Ureter (tissue), 1 donor: ENCODE results near the gene DHODH. TPM values are rescaled to one million over a fixed set of nuclear protein-coding genes. Genes with fewer than 3 reads are reported as not detected.

Experiments
- DNase-seq: peaks from one replicate; pipeline ENCODE4 v3.0.0-alpha.2; 2020; ENCODE audit warnings: low spot score
- total RNA-seq: library from RNA; stranded (reverse); gene quantifications from one replicate; pipeline ENCODE4 v1.2.4, GENCODE V29; 2023
- donor health status: DM: yes; HTN: yes; CAD: no.

The DHODH gene
- total RNA-seq, 1 donor from 2014 or later, result 15.8 TPM

DNA sequence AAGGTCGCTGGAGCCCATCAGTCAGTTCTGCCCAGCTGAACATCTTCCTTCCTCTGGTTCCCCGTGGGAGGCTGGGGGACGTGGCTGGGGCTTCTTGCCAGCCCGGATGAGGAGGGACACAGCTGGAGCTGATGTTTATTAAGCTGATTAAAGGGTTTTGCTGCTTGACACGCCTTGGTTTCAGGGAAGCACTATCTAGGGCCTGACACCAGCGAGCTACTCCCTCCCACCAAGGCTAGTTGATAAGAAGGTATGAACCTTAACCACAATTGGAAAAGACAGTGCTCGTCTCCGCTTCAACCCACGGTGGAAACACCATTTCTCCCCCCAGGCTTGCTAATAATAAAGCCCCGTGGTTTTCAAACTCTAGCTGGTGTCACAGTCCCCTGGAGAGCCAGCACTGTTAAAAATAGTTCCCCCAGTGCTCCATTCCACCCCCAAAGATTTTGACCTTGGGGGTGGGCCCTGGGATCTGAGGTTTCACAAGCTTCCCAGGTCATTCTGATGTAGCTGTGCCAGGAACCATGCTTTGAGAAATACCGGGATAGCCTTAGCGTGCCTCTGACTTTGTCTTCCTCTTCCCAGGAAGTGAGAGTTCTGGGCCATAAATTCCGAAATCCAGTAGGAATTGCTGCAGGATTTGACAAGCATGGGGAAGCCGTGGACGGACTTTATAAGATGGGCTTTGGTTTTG lies 5.5 kb downstream of the DHODH start:
- DNase-seq, result no peak

DNA sequence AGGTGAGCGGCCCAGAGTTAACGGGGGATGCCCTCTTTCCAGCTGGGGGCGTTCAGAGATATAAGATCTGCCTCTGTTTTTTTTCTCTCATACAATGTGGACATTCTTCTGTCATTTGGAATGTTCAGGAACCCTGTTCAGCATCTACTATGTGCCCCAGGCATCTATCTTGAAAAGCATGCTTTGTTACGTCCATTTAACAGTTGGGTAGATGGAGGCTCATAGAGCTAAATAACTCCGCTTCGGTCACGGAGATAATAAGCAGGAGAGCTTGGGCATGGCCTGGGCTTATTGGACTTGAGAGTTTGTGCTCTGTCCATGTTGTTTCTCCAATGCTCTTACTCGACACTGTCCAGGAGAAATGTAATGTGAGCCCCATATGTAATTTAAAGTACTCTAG lies 6.1 kb downstream of the DHODH start:
- DNase-seq, result no peak

DNA sequence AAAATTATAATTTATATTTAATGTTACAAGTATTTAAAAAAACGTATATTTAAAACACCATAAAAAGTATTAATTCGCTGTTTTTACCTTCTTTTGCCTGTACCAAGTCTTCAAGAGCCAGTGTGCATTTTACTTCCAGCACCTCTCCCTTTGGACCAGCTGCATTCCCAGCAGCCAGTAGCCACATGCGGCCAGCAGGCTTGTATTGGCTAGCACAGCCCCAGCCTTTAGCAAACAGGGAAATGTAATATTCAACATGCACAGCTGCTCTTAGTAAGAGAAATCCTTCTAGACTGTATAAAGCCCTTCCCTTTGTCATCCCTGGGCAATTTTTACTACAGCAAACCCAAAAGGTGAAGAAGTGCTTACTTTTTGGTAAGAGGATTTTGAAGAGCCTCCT lies 6.6 kb downstream of the DHODH start:
- no peak for DNase-seq

DNA sequence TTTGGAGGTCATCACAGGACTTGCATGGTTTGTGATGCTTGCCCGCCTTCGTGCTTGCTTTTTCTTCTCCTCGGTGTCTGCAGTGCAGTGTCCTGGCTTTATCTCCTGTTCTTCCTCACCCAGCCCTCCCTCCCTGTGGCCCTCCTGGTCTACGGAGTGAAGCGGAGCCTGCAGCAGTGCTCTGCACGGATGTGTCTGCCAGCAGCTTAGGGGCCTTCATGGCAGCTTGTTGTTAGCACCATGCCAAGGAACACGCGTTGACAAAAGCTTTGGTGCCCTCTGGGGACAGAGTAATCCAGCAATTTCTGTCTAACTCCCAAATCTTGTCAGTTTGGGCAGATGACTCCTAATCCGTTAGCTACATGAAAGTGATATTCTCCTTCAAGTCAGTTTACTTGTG lies 9.9 kb downstream of the DHODH start:
- no peak for DNase-seq

DNA sequence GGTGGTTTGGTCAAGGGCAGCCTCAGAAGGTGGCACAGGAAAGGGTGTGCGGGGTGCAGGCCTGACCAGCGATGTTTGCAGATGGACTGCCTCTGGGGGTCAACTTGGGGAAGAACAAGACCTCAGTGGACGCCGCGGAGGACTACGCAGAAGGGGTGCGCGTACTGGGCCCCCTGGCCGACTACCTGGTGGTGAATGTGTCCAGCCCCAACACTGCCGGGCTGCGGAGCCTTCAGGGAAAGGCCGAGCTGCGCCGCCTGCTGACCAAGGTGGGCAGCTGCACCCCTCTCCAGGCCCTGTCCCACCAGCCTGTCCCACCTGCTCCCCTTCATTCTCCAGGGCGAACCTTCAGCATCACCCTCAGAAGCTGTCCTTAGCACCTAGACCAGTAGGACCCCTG lies 12.5 kb downstream of the DHODH start:
- DNase-seq, result no peak

DNA sequence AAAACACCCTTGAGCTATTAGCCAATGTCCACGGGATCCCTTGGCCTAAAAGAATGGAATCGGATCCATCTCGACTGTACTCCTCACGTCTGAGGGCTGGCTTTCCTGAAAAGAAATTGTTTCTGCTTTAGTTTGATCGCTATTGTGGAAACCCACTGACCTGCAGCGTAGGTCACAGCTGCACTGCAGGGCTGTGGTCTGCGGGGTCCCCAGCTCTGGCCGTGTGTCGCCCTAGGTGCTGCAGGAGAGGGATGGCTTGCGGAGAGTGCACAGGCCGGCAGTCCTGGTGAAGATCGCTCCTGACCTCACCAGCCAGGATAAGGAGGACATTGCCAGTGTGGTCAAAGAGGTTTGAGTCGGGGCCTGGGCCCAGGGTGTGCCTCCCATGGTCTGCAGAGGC lies 13.6 kb downstream of the DHODH start:
- no peak for DNase-seq

DNA sequence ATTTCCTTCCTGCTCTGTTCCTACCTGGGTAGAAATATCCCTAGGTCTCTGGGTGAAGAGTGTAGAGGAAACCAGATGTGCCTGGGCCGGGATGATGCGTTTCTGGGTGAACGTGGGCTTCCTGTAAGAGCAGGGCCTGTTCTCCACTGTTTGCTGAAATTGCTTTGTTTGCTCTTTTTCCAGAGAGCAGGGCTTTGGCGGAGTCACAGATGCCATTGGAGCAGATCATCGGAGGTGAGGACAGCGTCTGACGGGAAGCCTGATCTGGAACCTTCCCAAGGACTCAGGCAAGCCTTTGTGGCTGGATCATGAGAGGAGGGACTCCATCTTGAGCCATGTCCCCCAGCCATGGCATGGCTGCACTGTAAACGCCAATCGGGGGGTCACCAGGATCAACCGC lies 15.4 kb downstream of the DHODH start:
- no peak for DNase-seq

DNA sequence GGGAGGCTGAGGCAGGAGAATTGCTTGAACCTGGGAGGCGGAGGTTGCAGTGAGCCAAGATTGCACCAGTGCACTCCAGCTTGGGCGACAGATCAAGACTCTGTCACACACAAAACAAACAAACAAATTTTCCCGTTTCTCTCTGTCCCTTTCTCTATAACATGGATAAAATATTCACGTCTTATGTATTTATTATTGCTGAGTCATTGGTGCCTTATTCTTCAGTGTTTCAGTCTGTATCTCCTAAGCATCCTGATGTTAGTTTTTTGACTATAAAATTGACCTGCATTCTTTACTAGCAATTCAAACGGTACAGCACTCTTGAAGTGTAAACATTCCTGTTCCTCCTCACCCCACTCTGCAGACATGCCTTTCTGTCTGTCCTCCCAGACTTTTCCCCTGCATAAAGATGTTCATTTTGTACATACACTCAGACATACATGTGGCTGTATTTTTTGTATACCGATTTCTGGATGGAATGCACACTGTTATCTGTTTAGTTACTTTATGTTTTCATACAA lies 16.4 kb downstream of the DHODH start:
- no peak for DNase-seq

DNA sequence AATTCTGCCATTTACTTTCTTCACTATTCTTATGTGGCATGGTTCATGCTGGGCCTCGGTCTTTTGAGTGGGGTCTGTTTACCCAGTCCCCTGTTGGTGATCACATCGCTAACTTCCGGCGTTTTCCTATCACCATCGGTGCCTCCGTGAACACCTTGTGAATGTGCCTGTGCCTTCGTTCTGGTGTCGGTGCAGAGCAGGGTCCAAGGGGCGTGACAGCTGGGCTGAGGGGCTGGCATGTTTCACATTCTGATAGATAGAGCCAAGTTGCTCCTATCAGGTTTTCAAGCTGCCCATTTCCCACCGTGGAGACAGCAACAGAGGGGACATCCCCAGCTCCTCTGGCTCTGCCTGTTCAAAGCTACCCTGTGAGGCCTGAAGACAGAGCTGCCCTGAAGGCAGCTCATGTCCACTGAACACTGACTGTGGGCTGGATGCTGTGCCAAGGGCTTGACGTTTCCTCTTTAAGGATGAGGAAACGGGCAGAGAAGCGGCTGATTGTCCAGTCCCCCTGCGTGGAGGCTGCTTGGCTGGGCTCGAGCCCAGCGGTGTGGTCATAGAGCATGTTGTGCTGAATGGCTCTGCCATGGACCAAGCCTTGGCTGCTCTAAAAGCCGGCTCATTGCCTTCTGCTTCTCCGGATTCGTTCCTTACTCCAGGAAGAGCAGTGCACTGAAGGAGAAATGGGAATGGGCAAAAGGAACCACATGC lies 17.0 kb downstream of the DHODH start:
- no peak for DNase-seq

DNA sequence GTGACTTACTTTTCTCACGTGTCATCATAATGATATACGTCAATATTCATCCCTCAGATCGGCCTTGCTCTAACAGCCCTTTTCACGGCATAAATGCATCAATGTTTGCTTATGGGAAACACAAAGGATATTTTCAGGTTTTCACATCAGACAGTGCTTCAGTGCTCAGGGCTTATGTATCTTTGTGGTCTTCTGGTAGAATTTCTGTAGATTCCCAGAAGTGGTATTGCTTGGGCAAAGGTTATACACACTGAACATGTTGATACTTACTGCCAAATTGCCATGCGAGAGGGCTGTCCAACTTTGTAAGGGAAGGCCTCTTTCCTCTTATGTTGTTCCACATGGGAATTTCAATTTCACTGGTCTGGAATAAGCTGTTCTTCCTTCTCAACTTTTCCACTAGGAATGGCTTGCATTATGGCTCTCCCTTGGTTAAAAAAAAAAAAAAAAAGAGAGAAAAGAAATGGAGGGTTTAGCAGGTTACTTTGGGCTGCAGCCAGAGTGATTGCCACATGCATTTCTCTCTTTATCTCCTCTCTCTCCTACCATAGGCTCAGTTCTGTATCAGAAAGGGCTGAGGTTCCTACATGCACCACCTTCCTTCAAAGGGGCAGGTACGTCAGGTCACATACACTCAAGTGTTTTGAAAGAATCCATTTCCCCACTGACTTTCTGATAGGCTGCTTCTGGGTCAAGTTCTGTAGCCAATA lies 19.3 kb downstream of the DHODH start:
- no peak for DNase-seq

DNA sequence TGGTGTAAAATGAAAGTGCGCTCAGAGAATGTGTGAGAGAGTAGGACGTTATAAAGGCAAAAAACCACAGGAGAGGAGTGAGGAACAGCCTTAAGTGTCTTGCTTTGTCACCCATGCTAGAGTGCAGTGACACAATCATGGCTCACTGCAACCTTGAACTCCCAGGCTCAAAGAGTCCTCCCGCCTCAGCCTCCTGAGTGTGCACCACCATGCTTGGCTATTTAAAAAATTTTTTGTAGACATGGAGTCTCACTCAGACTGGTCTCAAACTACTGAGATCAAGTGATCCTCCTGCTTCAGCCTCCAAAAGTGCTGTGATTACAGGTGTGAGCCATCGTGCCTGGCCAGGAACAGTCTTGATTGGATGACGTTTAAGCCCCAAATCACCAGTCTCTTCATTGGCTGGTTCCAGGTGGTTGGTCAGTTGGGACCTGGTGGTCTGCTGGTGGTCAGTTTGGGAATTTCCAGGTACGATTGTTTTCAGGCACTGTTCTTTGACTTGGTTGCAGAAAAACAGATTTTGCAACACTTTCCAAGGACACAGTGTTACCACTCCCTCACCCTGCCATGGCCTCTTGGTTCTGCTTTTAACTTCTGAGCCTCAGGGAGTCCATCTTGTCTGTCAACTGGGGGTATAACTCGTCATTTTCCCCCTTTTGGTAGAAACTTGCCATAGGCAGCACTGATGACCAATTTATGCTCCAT lies 21.2 kb downstream of the DHODH start:
- no peak for DNase-seq

DNA sequence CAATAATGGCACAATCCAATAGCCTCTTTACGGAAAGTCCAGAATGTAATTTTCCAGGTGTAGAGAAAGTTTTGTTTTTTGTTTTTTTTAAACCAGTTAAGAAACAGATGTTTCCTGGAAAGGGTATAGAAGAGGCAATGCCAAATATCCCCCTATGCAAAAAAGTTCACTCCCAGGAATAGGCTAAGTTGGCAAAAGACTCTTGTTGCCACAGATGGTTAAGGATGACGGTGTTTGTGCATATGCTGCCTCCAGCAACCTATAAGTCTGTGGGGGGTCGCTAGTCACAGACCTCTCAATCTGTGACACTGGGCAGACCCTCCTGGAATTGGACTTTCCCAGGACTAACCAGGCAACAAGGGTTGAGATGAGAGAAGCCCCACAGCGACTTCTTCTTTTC lies 24.9 kb downstream of the DHODH start:
- DNase-seq, result no peak

DNA sequence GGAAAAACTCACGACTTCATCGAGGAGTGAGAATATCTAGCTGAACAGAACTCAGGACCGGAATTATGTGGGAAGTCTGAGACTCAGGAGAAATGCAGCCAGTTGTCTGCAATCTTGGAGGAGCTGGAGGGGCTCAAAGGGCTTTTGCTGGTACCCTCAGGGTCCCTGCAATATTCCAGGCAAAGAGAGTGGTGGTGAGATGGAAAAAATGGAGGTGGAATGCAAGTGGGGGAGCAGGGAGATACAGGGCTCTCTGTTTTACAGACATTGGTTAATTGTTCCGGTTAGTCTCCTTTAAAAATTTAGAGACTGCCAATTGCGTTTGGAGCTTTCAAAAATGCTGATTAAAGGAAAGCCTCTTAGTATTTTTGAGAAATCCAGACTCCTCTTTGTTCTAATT lies 27.6 kb downstream of the DHODH start:
- no peak for DNase-seq

DNA sequence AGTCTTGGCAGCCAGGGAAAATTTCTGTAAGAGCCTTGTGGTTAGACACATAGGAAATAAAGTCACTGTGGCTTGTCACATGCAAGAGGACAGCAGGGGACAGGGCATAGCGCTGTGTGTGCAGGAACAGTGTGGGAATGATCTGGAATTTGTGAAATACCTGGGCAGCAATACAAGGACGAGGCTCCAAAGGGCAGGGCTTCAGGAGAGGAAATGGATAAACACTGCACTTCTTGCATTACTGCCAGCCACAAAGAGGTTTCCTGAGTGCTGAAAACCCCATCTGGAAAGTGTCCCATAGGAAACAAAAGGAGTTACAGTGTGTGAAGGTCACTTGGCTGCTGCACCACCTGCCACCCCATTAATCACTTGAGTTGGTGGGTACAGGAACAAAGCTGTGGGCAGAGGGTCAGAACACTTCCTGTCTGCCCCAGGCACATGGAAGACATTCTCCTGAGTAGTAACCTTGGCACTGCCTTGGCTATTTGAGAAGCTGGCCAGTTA lies 33.7 kb downstream of the DHODH start:
- no peak for DNase-seq

DNA sequence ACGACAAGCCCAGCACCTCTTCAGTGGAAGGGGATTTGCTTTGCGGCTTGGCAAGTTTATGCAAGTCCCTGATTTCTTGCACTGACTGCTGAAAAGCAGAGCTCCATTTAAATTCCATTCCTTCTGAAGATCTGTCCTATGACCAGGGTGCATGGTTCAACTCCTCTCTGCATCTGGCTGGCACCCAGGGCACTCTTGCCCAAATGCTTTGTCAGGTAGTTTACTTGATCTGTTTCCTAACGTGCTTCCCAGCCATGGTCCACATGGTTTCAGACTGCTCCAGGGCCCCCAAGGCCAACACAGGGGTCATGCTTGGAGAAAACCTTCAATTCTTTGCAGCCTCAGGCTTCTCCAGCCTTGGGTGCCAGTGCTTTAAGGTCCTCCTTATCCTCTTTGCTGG lies 34.5 kb downstream of the DHODH start:
- no peak for DNase-seq

DNA sequence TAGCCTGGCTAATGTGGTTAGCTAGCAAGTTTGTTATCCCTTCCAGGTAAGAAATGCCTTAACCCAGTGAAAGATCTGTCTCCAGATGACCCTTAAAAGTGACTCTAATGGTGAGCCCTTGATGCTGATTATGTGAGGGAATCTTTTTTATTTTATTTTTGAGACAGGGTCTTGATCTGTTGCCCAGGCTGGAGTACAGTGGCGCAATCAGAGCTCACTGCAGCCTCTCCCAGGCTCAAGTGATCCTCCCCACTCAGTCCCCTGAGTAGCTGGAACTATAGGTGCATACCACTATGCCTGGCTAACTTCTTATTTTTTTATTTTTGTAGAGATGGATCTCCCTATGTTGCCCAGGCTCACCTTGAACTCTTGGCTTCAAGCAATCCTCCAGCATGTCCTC lies 35.0 kb downstream of the DHODH start:
- no peak for DNase-seq

DNA sequence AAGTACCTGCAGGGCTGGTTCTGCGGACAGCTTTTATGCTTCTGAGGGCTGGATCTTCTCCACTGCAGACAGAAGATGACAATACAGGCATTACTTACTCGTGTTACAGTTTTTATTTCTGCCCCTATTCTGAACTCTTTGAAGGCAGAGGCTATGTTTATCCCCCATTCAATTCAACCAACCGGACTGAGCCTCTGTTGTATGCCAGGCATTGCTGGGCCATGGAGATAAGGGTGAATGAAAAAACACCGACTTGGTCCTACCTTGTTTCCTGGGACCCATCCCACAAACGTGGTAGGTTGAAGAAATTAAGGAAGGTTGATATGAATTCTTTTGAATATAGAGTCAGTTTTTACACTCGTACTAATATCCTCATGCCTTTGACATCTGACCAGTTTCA lies 35.8 kb downstream of the DHODH start:
- DNase-seq, result no peak

DNA sequence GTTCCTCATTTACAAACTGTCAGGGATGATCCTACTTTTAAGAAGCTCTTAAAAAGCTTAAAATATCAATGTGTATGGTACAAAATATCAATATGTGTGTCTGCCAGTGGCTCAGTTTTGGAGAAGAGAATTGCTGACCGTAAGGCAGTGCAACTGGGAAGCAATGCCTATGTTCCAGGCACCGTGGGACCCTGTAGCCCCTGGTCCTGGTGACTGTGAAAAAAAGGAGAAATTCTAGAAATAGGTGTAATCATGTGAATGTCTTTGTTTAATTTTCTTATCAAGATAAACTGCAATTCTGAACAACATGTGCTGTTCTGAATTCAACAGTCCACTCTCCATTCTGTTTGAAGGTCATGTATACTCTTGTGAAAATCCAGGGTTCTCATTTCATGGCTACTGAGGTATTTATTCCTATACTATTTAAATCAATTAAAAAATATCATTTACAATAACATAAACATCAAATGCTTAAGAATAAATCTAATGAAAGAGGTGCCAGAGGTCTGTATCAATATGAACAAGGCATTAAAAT lies 36.3 kb downstream of the DHODH start:
- DNase-seq, result no peak

DNA sequence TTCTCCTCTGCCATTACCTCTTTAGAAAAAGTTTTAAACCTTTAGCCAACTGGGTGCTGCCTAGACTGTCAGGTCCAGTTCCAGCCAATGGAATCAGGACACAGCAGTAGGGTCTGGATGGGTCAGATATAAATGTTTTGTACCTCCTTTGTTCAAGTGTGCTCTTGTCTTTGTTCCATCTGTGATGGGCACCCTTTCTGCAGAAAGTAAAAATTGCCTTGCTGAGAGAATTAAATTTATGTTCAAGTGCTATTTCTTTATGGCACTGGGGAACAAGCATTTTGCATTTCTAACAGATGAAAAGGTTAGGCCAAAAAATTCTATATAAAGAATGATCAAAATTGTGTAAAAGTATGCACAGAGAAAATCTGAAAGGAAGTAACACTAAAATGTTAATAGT lies 40.6 kb downstream of the DHODH start:
- DNase-seq, result no peak

DNA sequence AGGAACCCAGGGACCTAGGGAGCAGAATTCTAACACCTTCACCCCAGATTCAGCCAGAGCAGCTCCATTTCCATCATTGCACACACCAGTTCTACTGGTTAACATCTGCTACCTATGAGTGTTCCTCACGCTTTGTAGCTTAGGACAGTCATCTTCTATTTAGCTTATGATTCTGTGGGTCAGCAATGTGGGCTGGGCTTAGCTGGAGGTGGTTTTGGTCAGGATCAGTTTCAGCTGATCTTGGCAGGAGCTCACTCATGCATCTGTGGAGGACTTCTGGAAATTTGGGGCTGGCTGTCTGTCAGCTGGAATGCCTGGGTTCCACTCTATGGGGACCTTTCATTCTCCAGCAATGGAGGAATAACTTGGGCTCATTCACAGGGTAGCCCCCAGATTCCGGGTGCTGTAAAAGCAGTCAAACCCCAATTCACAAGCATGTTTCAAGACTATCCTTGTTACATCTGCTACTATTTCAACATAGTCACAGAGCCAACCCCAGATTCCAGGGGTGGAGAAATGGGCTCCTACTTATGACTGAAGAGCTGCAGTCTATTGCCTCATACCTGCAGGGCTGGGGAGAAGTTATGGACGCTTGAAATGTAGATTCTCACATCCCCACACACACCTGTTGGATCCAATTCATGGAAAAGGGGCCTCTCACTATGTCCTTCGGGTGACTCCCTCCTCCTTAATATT lies 42.4 kb downstream of the DHODH start:
- DNase-seq, result no peak

DNA sequence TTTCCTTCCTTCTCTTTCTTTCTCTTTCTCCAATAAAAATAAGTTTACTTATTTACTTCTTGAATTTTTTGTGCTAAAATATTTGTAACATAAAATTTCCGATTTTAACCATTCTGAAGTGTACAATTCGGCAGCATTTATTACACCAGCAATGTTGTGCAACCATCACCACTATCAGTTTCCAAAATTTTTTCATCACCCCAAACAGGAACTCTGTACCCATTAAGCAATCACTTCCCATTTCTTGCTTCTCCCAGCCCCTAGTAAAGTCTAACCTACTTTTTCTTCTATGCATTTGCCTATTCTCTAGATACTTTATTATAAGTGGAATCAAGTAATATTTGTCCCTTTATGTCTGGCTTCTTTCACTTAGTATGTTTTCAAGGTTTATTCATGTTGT lies 43.3 kb downstream of the DHODH start:
- DNase-seq, result no peak
